K562 (cell line): ENCODE measurements around the gene FGF1. TPM values are rescaled to one million over a fixed set of nuclear protein-coding genes. Genes with fewer than 3 reads are reported as not detected.
A peak's percentile ranks its signal among the peaks of the same experiment; 100 is the strongest.

ENCODE experiments used
- FOXK2 ChIP-seq, 2 experiments: fragments of 450-650 bp; IDR thresholded peaks in 1 of 2; conservative IDR thresholded peaks in 1 of 2; 2 replicates each; pipeline ENCODE4 v1.6.1; 2016; ENCODE audit warnings: low read depth in 2 of 2, mild to moderate bottlenecking in 1 of 2
- KLF6 ChIP-seq: fragments of 250-450 bp; sonication (Bioruptor Pico); IDR thresholded peaks from 2 replicates; pipeline ENCODE4 v1.4.0; 2020; ENCODE audit warnings: mild to moderate bottlenecking, moderate library complexity, borderline replicate concordance
- RBM34 ChIP-seq: fragments of 200-400 bp; formaldehyde crosslinking; IDR thresholded peaks from 2 replicates; pipeline ENCODE4 v1.6.1; 2018; ENCODE audit warnings: low read length, borderline replicate concordance; ENCODE audit not compliant: insufficient read depth
- RHOXF2B ChIP-seq: fragments of 250-450 bp; sonication (Bioruptor Pico); conservative IDR thresholded peaks from 2 replicates; pipeline ENCODE4 v1.5.1; 2021
- XRCC4 ChIP-seq: IDR thresholded peaks from one replicate; pipeline ENCODE4 v1.6.1; 2011; ENCODE audit not compliant: insufficient read depth, insufficient read length; ENCODE audit errors: extremely low read depth
- ZNF311 ChIP-seq: fragments of 250-450 bp; sonication (Bioruptor Pico); IDR thresholded peaks from 2 replicates; pipeline ENCODE4 v1.4.0; 2020; ENCODE audit warnings: mild to moderate bottlenecking, moderate library complexity
- ZZZ3 ChIP-seq: fragments of 450-650 bp; IDR thresholded peaks from 2 replicates; pipeline ENCODE4 v1.6.1; 2016; ENCODE audit warnings: antibody characterized with exemption, mild to moderate bottlenecking, moderate library complexity
- polyA plus RNA-seq, 8 experiments: library from polyadenylated mRNA; depleted of rRNA in 4 of 8; stranded (reverse) in 5 of 8; unstranded in 3 of 8; fragments of >200 nt; fragmentation: Nextera tagmentation in 2 of 8; fragmentation: Illumina TruSeq in 1 of 8; extraction: Ambion mirVana in 2 of 8; extraction: Trizol in 1 of 8; gene quantifications; 2 replicates each; pipeline versions ENCODE4 v1.2.1 to v1.2.3, GENCODE V29; 2011 to 2014; ENCODE audit warnings: inconsistent platforms in 1 of 8, missing spikeins in 1 of 8
- total RNA-seq, 7 experiments: library from RNA; depleted of rRNA in 6 of 7; stranded (reverse); fragments of >200 nt in 6 of 7; fragmentation: Illumina TruSeq in 2 of 7; extraction: Trizol in 2 of 7; gene quantifications; 2 replicates each; pipeline versions ENCODE4 v1.2.1 to v1.2.3, GENCODE V29; 2011 to 2021; ENCODE audit warnings: low replicate concordance in 1 of 7
- TF ChIP-seq, protein P1 (sequence below): fragments of 250-450 bp; sonication (Bioruptor Pico); IDR thresholded peaks from 2 replicates; pipeline ENCODE4 v1.9.0; 2021; ENCODE audit warnings: mild to moderate bottlenecking, inconsistent platforms
- TF ChIP-seq, protein P2 (sequence below): fragments of 450-650 bp; formaldehyde crosslinking; IDR thresholded peaks from 2 replicates; pipeline ENCODE4 v1.4.0; 2022; ENCODE audit warnings: missing genetic modification characterization

Gene FGF1
- total and polyA plus RNA-seq, 9 of the 15 experiments (the other 6 are each of a cell fraction or from before 2014, with no cell fraction given), result not detected

DNA sequence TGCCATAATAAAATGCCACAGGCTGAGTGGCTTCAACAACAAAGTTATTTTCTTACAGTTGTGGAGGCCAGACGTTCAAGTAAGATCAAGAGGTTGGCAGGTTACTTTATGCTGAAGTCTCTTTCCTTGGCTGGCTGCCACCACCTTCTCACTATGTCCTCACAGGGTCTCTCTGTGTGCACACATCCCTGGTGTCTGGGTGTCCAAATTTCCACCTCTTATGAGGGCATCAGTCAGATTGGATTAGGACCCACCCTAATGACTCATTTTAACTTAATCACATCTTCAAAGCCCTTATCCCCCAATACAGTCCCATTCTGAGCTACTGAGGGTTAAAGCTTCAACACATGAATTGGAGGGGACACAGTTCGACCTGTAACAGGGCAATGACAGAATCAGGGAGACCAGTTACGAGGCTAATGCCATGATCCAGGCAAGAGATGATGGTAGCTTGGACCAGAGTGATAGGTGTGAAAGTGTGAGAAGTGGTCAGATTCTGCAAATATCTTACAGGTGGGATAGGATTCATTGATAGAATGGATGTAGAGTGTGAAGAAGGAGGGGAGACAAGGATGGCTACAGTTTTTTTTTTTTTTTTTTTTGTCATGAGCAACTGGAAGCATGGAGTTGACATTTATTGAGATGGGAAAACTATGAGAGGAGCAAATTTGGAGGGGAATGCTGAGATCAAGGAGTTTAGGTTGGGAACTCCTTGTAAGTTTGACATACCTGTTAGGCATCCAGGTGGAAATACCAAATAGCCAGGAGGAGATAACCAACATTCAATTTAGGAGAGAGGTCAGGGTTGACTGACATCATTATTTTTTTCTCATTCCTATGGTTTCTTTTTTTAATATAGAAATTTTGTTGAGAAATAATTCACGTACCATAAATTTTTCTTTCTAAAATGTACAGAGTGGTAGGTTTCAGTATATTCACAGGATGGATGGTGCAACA lies 39.6 kb upstream of the FGF1 start (continued):
- TF ChIP-seq, protein P1, sequence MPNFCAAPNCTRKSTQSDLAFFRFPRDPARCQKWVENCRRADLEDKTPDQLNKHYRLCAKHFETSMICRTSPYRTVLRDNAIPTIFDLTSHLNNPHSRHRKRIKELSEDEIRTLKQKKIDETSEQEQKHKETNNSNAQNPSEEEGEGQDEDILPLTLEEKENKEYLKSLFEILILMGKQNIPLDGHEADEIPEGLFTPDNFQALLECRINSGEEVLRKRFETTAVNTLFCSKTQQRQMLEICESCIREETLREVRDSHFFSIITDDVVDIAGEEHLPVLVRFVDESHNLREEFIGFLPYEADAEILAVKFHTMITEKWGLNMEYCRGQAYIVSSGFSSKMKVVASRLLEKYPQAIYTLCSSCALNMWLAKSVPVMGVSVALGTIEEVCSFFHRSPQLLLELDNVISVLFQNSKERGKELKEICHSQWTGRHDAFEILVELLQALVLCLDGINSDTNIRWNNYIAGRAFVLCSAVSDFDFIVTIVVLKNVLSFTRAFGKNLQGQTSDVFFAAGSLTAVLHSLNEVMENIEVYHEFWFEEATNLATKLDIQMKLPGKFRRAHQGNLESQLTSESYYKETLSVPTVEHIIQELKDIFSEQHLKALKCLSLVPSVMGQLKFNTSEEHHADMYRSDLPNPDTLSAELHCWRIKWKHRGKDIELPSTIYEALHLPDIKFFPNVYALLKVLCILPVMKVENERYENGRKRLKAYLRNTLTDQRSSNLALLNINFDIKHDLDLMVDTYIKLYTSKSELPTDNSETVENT (CRISPR knock-in tag), result no peak
- TF ChIP-seq XRCC4, result no peak
- TF ChIP-seq ZZZ3, result no peak
- TF ChIP-seq, protein P2, sequence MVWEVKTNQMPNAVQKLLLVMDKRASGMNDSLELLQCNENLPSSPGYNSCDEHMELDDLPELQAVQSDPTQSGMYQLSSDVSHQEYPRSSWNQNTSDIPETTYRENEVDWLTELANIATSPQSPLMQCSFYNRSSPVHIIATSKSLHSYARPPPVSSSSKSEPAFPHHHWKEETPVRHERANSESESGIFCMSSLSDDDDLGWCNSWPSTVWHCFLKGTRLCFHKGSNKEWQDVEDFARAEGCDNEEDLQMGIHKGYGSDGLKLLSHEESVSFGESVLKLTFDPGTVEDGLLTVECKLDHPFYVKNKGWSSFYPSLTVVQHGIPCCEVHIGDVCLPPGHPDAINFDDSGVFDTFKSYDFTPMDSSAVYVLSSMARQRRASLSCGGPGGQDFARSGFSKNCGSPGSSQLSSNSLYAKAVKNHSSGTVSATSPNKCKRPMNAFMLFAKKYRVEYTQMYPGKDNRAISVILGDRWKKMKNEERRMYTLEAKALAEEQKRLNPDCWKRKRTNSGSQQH (CRISPR knock-in tag), result peak; percentile 63; the same call in 1 of the 2 replicates
- TF ChIP-seq RBM34, result no peak
- no peak for TF ChIP-seq RHOXF2B (CRISPR knock-in tag)
- no peak for TF ChIP-seq FOXK2 (conservative IDR thresholded peaks at IDR 0.05 in 1 of 2, IDR thresholded peaks at IDR 0.05 in 1 of 2; ENCODE audit: low read depth in 2 of 2)
- 0 out of 2 replicates have a peak, but pooled peaks have one; percentile 23 for TF ChIP-seq KLF6 (CRISPR knock-in tag)
- 0 out of 2 replicates have a peak, but pooled peaks have one; percentile 37 for TF ChIP-seq ZNF311 (CRISPR knock-in tag)
